ENCODE data around the gene SPG21.

- TF ChIP-seq CTCF (conservative IDR thresholded peaks at IDR 0.05; ENCODE audit: low read depth, low read length) (no peak), EZH2phosphoT487 (IDR thresholded peaks at IDR 0.05; ENCODE audit: borderline replicate concordance, low read length) (no peak)
These were observed 1.9 kb upstream of the SPG21 start for GRCh38 chr15:64991536-64992135.

Data from PC-3 (cell line).